HG03469 (cell line): ENCODE results near the gene PRMT1.
A peak's percentile ranks its signal among the peaks of the same experiment; 100 is the strongest.
"Not testable (repeated sequence)": the region's sequence is repeated elsewhere in the genome, so short reads cannot be mapped to it uniquely, and the experiment has no call there.

ENCODE experiments used
- ATAC-seq: cut with Tn5 transposase; IDR thresholded peaks from one replicate; pipeline ENCODE4 v1.9.1; 2021; ENCODE audit warnings: mild to moderate bottlenecking, moderate library complexity, moderate number of reproducible peaks; ENCODE audit not compliant: unreplicated experiment

Gene PRMT1

DNA sequence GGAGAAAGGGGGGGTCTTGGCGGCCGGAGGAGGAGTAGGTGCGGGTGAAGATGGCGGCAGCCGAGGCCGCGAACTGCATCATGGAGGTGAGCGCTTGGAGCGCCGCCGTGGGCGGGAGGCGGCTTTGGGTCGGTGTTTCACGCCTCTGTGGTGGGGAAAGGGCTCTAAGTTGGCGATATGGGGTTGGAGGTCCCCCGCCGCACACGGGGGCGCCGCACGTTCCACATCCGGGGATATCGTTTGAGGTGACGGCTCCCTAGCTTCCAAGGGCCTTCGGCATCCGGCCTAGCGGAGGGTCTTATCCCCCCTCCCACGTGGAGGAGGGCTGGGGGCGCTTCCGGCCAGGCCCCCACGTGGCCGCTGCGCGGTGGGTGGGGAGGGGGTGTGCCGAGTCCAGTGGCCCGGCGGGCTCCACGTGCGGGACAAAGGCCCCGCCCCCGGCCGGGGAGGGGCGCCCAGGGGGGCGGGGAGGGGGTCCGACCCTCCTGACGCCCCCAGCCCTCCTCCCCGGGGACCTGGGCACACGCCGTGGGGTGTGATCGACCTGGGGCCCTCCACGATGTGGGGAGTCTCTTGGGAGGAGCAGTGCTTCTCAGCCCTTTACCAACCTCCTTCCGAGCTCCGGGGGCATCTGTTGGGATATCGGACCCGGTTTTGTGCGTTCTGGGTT is at the start of gene PRMT1:
PRMT1 (plus strand) TSS at position 41 of the 670 bp plus-strand sequence; CDS start at position 51, 10 bp downstream.
- ATAC-seq, result no peak

DNA sequence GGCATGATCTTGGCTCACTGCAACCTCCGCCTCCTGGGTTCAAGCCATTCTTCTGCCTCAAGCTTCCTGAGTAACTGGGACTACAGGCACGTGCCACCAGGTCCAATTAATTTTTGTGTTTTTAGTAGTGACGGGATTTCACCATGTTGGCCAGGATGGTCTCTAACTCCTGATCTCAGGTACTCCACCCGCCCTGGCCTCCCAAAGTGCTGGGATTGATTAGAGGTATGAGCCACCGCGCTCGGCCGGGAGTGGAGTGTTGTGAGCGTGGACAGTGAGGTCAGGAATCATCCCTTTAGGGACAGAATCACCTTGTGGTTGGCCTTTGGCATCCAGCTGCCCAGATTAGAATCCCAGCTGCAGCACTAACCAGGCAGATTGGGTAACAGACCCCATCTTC is 47.4 kb upstream of the PRMT1 start:
- ATAC-seq, result no peak

DNA sequence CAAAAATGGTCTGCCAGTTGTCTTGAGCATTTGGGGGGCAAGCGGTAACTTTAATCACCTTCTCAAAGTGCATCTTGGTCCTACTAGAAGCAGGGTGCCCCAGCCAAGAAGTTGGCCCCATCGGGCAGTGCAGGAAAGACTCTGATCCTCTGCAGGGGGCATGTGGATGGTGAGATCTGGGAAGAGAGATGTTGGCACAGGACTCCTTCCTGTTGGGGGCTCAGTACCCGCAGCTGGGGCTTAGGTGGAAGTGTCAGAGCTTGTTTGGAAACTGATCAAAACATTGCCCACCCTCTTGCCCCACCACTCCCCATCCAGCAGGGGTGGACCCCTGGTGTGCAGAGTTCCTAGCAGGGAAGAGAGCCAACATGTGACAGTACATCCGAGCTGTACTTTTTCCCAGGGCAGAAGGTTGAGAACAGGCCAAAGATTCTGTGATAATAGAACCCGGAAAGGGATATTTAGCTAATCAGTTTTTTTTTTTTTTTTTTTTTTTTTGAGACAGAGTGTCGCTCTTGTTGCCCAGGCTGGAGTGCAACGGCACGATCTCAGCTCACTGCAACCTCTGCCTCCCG is 46.0 kb upstream of the PRMT1 start:
- ATAC-seq, result no peak

DNA sequence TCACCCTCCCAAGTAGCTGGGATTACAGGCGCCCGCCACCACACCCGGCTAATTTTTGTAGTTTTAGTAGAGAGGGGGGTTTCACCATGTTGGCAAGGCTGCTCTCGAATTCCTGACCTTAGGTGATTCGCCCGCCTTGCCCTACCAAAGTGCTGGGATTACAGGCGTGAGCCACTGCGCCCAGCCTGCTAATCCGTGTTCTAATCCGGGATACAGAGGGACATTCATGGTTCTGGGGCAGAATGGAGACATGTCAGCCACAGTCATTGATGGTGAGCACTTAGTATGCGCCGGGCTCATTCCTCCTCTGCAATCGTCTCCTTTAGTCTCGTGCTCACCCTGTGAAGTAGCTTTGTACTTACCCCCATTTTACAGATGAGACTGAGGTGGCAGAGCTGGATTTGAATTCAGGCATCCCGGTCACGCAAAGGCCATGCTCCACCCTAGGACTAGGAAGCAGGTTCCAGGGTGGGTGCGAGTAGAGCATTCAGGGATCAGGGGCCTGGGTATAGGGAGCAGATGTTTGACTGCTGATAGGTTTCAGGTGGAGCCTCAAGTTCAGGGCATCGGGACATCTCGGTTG is 45.4 kb upstream of the PRMT1 start:
- ATAC-seq, result no peak

DNA sequence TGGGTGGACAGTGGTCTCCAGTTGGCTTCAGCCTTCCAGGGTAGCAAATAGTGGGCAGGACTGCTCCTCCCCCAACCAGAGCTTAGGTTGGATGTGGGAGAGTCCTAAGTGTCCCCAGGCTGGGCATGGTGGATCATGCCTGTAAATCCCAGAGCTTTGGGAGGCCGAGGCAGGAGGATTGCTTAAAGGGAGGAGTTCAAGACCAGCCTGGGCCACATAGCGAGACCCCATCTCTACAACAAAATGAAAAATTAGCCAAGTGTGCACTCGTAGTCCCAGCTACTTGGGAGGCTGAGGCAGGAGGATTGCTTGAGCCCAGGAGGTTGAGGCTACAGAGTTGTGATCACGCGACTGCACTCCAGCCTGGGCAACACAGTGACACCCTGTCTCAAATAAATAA is 44.5 kb upstream of the PRMT1 start:
- no peak for ATAC-seq

DNA sequence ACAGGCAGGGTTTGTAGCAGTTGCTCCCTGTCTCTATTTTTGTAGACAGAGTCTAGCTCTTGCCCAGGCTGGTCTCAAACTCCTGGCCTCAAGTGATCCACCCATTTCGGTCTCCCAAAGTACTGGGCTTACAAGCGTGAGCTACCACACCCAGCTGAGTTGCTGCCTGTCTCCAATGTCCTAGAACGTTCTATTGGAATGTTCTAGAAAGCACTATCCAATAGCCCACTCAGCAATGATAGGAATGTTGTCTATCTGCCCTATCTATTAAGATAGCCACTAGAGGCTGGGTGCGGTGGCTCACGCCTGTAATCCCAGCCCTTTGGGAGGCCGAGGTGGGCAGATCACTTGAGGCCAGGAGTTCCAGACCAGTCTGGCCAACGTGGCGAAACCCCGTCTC is 43.8 kb upstream of the PRMT1 start:
- not testable (repeated sequence) for ATAC-seq

DNA sequence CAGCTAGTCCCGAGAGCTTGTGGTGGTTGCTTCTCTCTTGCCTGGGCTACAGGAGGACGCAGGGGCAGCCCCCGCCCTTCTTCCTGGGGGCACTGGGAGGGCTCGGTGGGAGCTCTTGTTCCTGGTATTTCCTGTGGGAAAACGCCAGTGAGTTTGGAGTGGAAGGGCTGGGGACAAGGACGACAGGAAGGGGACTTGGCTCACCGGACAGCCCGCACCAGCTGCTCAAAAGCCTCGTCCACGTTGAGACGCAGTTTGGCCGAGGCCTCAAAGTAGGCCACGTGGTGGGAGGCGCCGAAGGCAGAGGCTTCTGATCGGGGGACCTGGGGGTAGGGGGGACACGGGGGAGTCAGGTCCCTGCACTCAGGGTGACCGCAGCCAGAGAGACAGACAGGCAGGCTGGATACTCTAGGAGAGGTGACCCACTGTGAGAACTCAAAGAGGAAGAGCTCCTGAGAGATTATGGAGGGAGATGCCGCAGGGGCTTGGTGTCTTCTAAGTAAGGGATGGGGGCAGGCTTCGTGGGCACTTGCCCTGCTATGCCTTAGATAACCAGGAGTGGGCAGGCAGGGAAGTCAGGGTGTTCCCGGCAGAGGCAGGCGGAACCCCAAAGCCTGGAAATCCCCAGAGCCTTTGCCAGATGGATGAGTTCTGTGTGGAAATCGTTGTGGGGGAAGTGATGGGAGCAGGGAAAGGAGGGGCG is 41.4 kb upstream of the PRMT1 start:
- no peak for ATAC-seq

DNA sequence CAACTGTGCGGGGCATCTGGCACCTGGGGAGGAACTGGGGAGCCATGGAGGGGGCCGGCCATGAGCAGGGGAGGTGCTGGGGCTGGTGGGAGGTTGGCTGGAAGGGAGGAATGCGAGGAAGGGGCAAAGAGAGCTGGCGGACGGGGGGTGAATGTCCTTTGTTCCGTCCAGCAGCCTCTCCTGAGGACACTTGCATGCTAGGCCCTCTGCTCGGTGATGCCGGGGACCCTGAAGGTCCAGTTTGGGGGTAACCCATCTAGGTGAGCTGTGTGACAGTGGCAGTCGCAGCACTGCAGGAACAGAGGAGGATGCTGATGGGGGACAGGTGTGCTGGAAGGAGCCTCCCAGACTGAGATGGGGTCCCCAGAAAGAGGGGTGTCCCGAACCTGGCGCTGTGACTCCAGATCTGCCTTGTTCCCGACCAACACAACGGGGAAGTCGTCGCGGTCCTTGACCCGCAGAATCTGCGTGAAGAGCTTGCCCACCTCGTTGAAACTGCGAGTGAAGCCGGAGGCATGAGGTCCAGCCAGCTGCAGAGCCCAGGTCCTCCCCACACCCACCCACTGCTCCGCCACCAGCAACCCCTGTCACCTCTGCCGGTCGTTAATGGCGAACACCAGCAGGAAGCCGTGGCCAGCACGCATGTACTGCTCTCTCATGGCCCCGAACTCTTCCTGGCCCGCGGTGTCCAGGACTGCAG is 40.7 kb upstream of the PRMT1 start:
- ATAC-seq, result no peak

DNA sequence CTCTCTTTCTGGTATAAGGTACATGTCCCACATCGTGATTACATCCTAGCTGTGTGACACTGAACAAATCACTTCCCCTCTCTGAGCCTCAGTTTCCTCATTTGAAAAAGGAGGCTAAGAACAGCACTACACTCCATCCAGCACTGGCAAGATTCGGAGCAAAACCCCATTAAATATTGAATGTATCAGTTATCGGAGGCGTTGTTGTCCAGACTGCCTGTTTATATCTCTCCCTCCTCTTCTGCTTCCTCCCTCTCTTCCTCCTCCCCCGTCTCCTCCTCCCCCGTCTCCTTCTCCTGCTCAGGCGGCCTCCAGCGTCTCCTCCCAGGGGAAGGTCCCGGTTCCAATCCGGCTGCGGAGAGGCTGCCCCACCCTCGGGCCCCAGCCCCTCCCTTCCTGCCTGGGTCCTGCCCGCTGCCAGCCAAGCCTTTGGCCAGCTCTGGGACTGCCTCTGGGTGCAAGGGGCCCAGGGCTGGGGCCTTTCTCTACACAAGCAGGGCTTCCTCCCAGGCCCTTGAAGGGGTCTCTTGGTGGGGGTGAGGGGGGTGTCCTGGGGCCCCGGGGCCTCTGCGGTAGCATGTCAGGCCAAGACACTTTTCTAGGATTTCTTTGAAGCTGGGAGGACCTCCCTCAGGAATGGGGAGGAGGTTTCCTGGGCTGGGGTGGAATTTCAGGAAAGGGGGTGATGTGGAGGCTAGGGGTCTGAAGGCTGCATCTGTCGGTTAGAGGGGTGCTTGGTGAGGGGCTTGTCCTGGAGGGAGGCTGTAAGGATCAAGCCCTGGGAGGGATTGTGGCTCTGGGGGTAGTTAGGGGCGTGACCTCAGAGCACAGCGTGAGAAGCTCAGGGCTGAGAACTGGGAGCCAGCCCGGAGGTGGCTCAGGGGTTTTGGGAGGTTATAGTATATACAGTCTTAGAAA is 39.0 kb upstream of the PRMT1 start:
- no peak for ATAC-seq

DNA sequence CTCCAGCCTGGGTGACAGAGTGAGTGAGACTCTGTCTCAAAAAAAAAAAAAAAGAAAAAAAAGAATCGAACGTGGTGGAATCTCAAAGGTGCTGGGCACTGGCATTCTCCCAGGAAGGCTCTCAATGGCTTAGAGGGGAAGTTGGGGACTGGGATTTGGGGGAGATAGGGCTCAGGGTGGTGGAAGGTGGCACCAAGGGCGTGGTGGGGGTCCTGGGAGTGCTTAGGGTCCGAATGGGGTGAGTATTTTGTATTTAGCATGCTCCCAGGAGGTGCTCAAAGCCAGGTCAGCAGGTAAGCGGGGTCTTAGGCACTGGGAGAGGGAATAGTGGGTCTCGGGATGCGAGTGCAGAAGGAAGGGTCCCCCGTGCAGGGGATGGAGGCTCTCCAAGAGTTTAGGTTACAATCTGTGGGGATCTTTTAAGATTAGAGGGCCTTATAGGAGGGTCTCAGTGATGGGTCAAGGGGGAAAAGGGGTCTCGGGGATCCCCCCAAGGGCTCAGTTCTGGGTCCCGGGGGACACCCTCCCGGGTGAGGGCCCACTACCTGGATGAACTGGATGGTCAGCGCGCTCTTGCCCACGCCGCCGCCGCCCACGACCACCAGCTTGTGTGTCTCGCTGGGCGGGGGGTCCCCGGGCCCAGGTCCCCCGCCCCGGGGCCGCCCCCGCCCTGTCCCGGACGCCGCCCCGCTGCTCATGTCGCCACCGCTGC is 37.5 kb upstream of the PRMT1 start:
- ATAC-seq, result no peak

DNA sequence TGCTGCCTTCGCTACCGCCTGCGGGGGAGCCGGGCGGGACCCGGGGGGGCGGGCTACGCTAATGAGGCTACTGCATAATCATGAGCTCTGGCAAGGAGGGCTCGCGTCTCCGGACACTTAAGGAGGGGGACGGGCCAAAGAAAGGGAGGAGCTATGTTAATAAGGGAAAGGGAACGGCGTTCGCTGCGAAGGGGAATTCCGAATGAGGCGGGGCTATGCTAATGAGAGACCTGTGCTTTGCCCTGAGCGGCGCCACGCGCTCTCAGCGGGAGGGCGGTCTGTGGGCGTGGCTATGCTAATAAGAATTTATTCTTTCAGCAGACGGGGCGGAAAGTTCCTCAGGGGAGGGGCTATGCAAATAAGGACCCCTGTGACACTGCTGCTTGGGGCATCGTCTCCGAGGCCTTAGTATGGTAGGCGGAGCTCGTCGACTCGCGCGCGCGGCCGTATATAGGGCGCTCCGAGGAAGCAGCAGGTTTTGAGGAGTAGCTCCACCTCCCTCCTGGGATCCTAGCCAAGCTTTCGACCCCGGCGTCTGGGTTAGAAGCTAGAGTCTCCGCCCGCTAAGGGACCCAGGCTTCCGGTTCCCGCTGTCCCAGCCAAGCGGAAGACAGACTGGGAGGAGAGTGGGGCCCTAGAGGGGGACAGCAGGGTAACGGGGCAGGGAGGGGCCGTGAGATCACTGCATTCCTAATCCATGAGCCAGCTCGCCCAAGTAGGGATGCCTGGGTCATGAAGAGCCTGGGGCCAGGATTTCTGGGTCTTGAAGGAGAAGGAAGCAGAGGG is 36.8 kb upstream of the PRMT1 start, which contains the start of gene RRAS:
RRAS (minus strand) TSS at position 31 of the 786 bp plus-strand sequence. CDS start 45 bp downstream, outside the sequence.
- ATAC-seq, result peak; percentile 40

DNA sequence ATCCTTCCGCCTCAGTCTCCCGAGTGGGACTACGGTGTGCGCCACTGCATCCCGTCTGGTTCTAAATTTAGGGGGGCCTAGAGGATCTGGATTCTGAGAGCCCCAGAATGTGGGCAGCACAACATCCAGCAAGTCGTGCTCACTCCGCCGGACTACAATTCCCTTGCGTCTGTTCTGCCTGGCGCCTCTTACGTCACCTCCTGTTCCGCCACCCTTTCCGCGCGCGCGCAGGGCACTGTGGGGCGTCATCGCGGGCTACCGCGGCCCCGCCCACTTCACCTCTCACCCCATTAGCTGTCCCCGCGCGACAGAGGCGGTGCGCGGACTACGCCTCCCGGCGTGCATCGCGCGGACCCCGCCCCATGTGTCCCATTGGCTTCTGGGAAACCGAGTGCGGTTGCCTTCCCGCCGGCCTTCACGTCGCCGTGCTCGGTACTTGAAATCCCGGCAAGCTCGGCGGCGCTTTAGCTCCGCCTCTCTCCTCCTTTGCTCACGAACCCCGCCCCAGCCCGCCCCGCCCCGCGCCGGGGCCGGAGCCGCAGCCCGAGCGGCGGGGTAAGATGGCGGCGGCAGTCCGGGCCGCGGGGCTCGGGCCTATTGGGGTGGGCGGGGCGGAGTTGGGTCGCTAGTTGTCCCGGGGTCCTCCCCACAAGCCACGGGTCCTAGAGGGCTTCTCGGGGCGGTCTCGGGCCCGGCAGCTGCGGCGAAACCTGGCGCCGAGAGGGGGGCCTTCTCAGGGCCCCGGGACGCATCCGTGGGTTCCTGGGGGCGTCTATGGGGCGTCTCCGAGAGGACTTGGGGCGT is 35.2 kb upstream of the PRMT1 start, which contains the start of gene SCAF1:
SCAF1 (plus strand) TSS at position 522 of the 804 bp plus-strand sequence. CDS start 2,818 bp downstream, outside the sequence.
- ATAC-seq, result peak; percentile 37

DNA sequence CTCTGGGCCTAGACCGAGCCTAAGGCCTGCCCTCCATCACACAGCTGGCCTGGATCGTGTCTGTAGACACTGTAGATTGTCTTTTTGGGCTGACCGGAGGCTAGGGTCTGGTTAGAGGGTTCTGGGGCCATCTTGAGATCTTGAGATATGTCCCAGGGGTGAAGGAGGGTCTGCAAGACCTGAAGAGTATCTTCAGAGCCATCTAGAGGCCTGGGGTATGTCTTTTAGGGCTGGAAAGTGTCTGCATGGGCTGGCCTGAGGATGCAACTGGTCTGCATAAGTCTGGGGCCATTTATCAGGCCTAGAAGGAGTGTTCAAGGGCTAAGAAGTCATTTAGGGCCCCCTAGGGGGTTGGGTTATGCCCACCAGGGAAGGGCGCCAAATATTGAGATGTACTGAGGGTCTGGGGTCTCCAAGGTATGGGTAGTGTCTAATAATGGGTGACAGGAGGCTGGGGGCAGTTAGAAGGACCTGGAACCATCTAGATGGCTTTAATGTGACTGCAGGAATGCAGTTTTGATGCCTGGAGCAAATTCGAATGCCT is 34.5 kb upstream of the PRMT1 start:
- no peak for ATAC-seq

DNA sequence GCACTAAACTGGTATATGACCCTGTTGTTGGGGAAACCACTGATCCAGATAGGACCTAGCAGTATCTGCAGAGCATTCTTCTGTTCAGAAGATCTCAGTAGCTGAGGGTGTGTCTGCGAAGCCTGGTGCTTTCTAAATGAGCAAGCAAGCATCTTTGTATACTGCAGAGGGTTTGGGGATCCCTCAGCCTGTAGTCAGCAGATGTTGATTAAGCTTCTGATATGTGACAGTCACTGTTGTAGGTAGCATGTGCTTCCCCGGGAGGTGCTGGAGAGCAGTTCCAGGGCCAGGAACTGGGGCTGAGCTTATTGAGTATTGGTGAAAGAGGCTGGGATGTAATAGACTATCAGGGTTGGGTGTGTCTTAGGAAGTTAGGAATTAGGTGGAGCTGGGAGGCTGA is 33.6 kb upstream of the PRMT1 start:
- no peak for ATAC-seq

DNA sequence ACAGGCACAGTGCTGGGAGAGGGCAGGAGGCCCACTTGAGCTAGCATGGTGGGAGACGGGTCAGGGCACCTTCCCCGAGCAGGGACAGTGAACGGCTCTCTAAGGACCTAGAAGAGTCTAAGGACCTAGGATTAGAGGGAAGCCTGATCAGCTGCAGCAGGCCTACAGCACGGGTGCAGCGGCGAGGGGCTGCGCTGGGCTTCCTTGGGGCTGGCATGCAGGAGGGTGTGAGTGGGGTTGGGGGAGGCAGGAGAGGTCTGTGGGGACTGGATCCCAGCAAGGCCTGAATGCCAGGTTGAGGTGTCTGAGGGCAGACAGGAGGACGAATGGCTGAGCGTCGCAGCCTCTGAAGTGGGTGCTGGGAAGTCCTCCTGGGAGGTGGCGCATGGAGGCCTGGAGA is 31.5 kb upstream of the PRMT1 start:
- ATAC-seq, result no peak

DNA sequence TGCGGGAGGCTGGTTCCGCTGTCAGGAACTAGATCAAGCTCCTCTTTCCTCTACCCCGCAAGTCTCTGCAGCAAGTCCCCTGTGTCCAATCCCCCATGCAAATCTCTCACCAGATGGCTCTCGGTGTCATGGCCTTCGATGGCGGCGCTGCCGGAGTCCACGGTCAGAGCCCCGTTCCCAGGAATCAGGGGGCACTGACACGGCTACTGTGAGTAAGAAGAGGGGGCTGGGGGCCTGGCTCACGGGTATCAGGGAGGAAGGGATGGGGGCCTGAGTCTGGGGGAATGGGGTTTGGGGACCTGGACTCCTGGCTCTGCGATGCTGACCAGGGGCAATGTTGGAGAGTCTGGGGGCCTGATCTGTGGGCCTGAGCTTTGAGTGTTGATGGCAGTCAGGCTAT is 31.1 kb upstream of the PRMT1 start:
- ATAC-seq, result no peak

DNA sequence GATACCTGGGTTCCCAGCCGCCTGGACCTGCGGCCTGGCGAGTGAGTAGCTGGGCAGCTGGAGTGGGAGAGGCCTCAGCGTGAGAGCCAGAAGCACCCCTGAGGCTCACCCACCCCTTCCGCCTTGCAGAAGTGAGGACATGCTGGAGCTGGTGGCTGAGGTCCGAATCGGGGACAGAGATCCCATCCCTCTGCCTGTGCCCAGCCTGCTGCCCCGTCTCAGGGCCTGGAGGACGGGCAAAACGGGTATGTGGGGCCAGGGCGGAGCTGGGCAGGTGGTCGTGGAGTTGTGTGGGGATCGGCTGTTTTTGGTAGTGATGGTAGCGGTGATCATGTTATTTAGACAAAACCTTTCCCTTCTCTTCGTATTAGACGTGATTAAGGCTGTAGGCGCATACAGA is 30.5 kb upstream of the PRMT1 start:
- ATAC-seq, result no peak
